Testis (tissue), 3 donors: ENCODE measurements around the gene RBM11. TPM values are rescaled to one million over a fixed set of nuclear protein-coding genes. Genes with fewer than 3 reads are reported as not detected.

ENCODE experiments used
- DNase-seq: peaks from one replicate; pipeline ENCODE4 v3.0.0-alpha.2; 2019
- H3K27ac ChIP-seq, 2 donors: fragments of 200-600 bp; sonication (generic); one replicate each; pipeline ENCODE4 v1.5.1; 2019
- H3K27me3 ChIP-seq: fragments of 200-600 bp; sonication (generic); one replicate; pipeline ENCODE4 v1.5.1; 2019
- H3K36me3 ChIP-seq: fragments of 200-600 bp; sonication (generic); one replicate; pipeline ENCODE4 v1.5.1; 2017; ENCODE audit warnings: low read depth; ENCODE audit errors: missing control alignments
- H3K4me1 ChIP-seq: fragments of 200-600 bp; sonication (generic); one replicate; pipeline ENCODE4 v1.5.1; 2019
- H3K4me3 ChIP-seq, 2 donors: fragments of 200-600 bp; sonication (generic); one replicate each; pipeline ENCODE4 v1.5.1; 2017 to 2019
- H3K9me3 ChIP-seq: fragments of 200-600 bp; sonication (generic); one replicate; pipeline ENCODE4 v1.5.1; 2017
- POLR2A ChIP-seq: fragments of 450-650 bp; IDR thresholded peaks from one replicate; pipeline ENCODE4 v1.6.1; 2017; ENCODE audit warnings: antibody characterized with exemption, mild to moderate bottlenecking, moderate library complexity
- WGBS, 2 donors: methylation state at CpG; one replicate each; pipeline ENCODE4 v1.1.5; 2018; 5-methylcytosine and 5-hydroxymethylcytosine counted together
- intact Hi-C: fragments of 100-400 bp; cut with DNase I; formaldehyde crosslinking; loops from one replicate; pipeline ENCODE4 v1.15.1; 2023; ENCODE audit warnings: low total_unique reads
- polyA plus RNA-seq: library from polyadenylated mRNA; stranded (reverse); fragments of 350-450 nt; fragmentation: Illumina TruSeq; extraction: RNeasy Lipid Tissue Mini Kit (QIAGEN cat#74804); gene quantifications from one replicate; pipeline ENCODE4 v1.2.3, GENCODE V29; 2014; ENCODE audit warnings: low read depth, low replicate concordance; ENCODE audit not compliant: insufficient read depth
- total RNA-seq, 2 donors: library from RNA; depleted of rRNA; stranded (reverse); fragments of >200 nt; gene quantifications; one replicate each; pipeline ENCODE4 v1.2.3, GENCODE V29; 2016
- TF ChIP-seq, protein P1 (sequence below), 3 experiments: fragments of 450-650 bp in 2 of 3; fragments of 200-600 bp in 1 of 3; sonication (generic) in 1 of 3; IDR thresholded peaks; one replicate each; pipeline ENCODE4 v1.5.1; 2016 to 2019; ENCODE audit warnings: antibody characterized with exemption in 3 of 3, mild to moderate bottlenecking in 2 of 3, moderate library complexity in 1 of 3

The RBM11 gene
- total and polyA plus RNA-seq, 3 donors from 2014 or later = 5.1 to 10.2 (median 5.3) TPM

DNA sequence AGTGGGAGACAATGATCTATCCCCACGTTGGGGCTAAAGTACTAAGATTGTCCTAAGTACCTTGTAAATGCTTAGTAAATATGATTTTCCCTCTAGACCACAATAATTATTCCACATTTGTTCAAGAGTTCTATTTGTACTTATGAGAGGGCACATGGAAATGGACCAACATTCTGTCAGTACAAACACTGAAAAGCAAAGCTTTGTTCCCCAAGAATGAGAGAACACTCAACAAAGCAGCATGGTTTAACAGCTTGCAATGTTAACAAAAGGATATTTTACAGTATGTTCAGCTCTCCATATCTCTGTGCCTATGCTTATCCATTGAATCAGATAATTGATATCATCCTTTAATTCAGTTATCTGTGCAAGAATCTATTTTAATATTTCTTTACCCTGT, 35.4 kb downstream of the RBM11 start:
- no peak overlapping the region for H3K4me3 ChIP-seq
- no peak for TF ChIP-seq POLR2A
- TF ChIP-seq, protein P1, sequence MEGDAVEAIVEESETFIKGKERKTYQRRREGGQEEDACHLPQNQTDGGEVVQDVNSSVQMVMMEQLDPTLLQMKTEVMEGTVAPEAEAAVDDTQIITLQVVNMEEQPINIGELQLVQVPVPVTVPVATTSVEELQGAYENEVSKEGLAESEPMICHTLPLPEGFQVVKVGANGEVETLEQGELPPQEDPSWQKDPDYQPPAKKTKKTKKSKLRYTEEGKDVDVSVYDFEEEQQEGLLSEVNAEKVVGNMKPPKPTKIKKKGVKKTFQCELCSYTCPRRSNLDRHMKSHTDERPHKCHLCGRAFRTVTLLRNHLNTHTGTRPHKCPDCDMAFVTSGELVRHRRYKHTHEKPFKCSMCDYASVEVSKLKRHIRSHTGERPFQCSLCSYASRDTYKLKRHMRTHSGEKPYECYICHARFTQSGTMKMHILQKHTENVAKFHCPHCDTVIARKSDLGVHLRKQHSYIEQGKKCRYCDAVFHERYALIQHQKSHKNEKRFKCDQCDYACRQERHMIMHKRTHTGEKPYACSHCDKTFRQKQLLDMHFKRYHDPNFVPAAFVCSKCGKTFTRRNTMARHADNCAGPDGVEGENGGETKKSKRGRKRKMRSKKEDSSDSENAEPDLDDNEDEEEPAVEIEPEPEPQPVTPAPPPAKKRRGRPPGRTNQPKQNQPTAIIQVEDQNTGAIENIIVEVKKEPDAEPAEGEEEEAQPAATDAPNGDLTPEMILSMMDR (IDR thresholded peaks at IDR 0.05) = no peak
- H3K36me3 ChIP-seq = no peaks in the 10 kb centered on the region
- no peaks in the 10 kb centered on the region for H3K9me3 ChIP-seq
- 38 to 45% methylated on average over 1 of the region's 1 CpG for WGBS, 2 donors
- no peaks in the 10 kb centered on the region for H3K27me3 ChIP-seq
- no peak overlapping the region for H3K27ac ChIP-seq
- no peaks in the 10 kb centered on the region for H3K4me1 ChIP-seq
- no peak for DNase-seq
- intact Hi-C loops = no loop called here

DNA sequence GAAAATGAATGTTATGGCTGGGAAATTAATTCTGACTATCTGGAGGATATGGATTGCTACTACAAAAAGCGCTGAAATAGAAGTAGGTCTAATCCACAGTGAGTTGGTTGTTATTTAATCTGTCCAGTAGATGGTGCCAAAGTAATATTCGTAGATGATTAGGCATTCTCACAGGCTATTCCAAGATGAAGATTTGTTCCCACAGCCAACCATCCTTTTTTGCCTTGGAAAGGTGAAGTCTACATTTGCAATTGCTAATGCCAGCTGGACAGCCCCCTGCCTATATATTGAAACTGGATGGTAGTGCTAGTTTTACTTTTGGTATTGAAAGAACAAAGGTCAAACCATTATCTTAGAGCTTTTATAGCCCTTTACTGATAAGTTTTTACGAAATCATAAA, 43.8 kb downstream of the RBM11 start:
- Histone ChIP-seq H3K27ac (no peak overlapping the region), H3K4me1 (no peaks in the 10 kb centered on the region), H3K9me3 (no peaks in the 10 kb centered on the region), H3K27me3 (no peaks in the 10 kb centered on the region), H3K36me3 (no peaks in the 10 kb centered on the region), H3K4me3 (no peak overlapping the region)
- no peak for DNase-seq
- intact Hi-C loops = no loop called here
- WGBS, 2 donors = 40 to 44% methylated on average over 3 of the region's 3 CpGs
- TF ChIP-seq POLR2A = no peak
- TF ChIP-seq, protein P1 (IDR thresholded peaks at IDR 0.05) = peak in 2 of 3 experiments; percentile 12 to 45

DNA sequence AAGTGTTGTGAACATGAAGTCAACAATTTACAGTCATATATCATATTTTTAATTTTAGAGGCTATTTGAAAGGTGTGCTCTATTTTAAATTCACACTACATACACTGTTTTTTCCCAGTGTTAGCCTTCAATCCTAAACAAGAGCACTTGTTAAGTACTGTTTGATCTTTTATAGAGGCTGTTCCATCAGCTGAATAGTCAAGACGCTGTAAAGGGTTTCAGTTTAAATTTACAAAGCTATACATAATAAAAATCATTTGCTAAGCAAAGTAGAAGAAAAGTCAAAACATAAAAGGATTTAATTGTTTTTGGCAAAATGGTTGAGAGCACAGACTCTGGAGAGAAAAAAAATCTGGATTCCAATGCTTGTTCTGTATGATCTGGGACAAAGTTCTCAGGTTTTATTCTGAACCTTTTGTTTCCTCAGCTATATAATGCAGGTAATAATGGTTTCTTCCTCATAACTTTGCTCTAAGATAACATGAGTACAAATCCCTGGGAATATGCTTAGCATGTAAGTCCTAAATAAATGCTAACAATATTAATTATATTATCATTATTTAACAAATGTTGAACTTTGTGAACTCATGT, 44.3 kb downstream of the RBM11 start:
- Histone ChIP-seq H3K36me3 (no peaks in the 10 kb centered on the region), H3K4me3 (no peak overlapping the region), H3K9me3 (no peaks in the 10 kb centered on the region), H3K27ac (no peak overlapping the region), H3K4me1 (no peaks in the 10 kb centered on the region), H3K27me3 (no peaks in the 10 kb centered on the region)
- no peak for DNase-seq
- WGBS, 2 donors = 38 to 54% methylated on average over 1 of the region's 1 CpG
- TF ChIP-seq, protein P1 (IDR thresholded peaks at IDR 0.05) = no peak
- TF ChIP-seq POLR2A = no peak
- intact Hi-C loops = no loop called here

DNA sequence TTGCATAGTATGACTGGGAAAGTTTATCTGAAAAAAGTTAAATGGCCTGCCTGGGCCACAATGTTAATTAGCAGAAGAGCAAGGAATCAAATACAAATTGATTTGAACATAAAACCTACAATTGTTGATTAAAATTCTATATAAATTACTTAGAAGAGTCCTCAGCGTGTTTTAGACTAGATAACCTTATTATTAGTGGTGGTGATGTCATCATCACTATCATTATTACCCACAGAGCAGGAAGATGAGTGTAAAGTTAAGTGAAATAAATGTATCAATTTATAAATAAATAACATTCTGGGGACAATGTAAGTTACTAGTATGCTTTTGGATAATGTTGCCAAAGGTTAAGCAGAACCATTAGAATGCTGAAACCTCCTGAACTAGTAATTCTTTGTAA, 46.1 kb downstream of the RBM11 start:
- TF ChIP-seq POLR2A = no peak
- TF ChIP-seq, protein P1 (IDR thresholded peaks at IDR 0.05) = no peak
- intact Hi-C loops = no loop called here
- Histone ChIP-seq H3K27me3 (no peaks in the 10 kb centered on the region), H3K36me3 (no peaks in the 10 kb centered on the region), H3K27ac (no peak overlapping the region), H3K4me1 (no peaks in the 10 kb centered on the region), H3K4me3 (no peak overlapping the region), H3K9me3 (no peaks in the 10 kb centered on the region)
- DNase-seq = no peak
- WGBS, 2 donors = 0 to 98% methylated on average over 1 of the region's 1 CpG

DNA sequence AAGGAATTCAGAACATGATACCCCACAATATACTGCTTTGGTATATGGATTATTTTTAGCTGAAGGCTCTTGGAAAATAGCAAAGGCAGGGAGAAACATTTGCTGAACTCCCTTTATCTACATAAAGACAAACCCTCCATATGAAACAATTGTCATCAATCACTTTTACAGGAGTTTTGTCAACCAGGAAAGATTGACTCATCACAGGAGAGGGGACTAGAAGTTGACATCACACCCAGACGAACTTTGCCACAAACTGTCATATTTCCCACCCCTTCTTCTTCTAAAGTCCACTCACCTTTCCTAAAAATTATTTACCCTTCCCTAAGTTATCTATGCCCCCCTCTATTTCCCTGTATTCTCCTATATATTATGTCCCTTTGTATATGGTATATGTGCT, 47.9 kb downstream of the RBM11 start:
- H3K4me3 ChIP-seq = no peak overlapping the region
- DNase-seq = no peak
- WGBS, 2 donors = 71 to 84% methylated on average over 1 of the region's 1 CpG
- H3K4me1 ChIP-seq = no peaks in the 10 kb centered on the region
- intact Hi-C loops = no loop called here
- no peak for TF ChIP-seq POLR2A
- TF ChIP-seq, protein P1 (IDR thresholded peaks at IDR 0.05) = no peak
- H3K9me3 ChIP-seq = no peaks in the 10 kb centered on the region
- no peaks in the 10 kb centered on the region for H3K27me3 ChIP-seq
- no peaks in the 10 kb centered on the region for H3K36me3 ChIP-seq
- no peak overlapping the region for H3K27ac ChIP-seq
